ENCODE measurements around the gene CBARP. TPM values are rescaled to one million over a fixed set of nuclear protein-coding genes. Genes with fewer than 3 reads are reported as not detected.

Gene CBARP
- total RNA-seq, 1 donor from 2014 or later, result 74.7 TPM

GRCh38 chr19:1217366-1217765 is 20.4 kb downstream of the CBARP start:
- Mint-ChIP-seq H3K27ac (ENCODE audit: unreplicated experiment) (peak overlapping the region; percentile 93), H3K9me3 (ENCODE audit: unreplicated experiment) (peaks cover 9% of the 10 kb centered on the region), H3K4me3 (ENCODE audit: unreplicated experiment) (peak overlapping the region; percentile 61), H3K36me3 (ENCODE audit: unreplicated experiment) (no peaks in the 10 kb centered on the region), H3K4me1 (ENCODE audit: low read depth, unreplicated experiment) (peaks cover 26% of the 10 kb centered on the region), H3K27me3 (ENCODE audit: unreplicated experiment) (peaks cover 15% of the 10 kb centered on the region)
- peak; percentile 79 for DNase-seq
- TF ChIP-seq CTCF (IDR thresholded peaks at IDR 0.05; ENCODE audit: partially characterized antibody, unreplicated experiment), result no peak

DNA sequence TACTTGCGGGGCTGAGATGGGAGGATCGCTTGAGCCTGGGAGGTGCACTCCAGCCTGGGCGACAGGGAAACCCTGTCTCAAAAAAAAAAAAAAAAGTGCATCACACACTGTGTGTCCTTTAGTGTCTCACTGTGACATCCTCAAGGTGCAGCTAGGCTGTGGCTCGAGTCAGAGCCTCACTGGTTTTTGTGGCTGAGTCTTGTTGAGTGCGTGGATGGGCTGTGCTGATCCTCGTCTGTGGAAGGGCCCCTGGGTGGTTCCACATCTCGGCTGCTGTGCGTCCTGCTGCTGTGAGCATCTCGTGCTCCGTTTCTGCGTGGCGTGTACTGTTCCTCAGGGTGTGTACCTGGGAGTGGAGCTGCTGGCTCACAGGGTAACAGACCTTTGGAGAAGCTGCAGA is 21.0 kb downstream of the CBARP start:
- Mint-ChIP-seq H3K4me3 (ENCODE audit: unreplicated experiment) (peak overlapping the region; percentile 61), H3K4me1 (ENCODE audit: low read depth, unreplicated experiment) (peaks cover 27% of the 10 kb centered on the region), H3K27ac (ENCODE audit: unreplicated experiment) (peak overlapping the region; percentile 93), H3K27me3 (ENCODE audit: unreplicated experiment) (peaks cover 15% of the 10 kb centered on the region), H3K36me3 (ENCODE audit: unreplicated experiment) (no peaks in the 10 kb centered on the region), H3K9me3 (ENCODE audit: unreplicated experiment) (peaks cover 9% of the 10 kb centered on the region)
- TF ChIP-seq CTCF (IDR thresholded peaks at IDR 0.05; ENCODE audit: partially characterized antibody, unreplicated experiment), result no peak
- DNase-seq, result peak; percentile 19

- DNase-seq, result peak; percentile 74
- Mint-ChIP-seq H3K36me3 (ENCODE audit: unreplicated experiment) (no peaks in the 10 kb centered on the region), H3K9me3 (ENCODE audit: unreplicated experiment) (peaks cover 14% of the 10 kb centered on the region), H3K4me1 (ENCODE audit: low read depth, unreplicated experiment) (peaks cover 30% of the 10 kb centered on the region), H3K27ac (ENCODE audit: unreplicated experiment) (peak overlapping the region; percentile 95), H3K27me3 (ENCODE audit: unreplicated experiment) (peaks cover 15% of the 10 kb centered on the region), H3K4me3 (ENCODE audit: unreplicated experiment) (peak overlapping the region; percentile 77)
- TF ChIP-seq CTCF (IDR thresholded peaks at IDR 0.05; ENCODE audit: partially characterized antibody, unreplicated experiment), result no peak
Measured at GRCh38 chr19:1214862-1215731, 22.7 kb downstream of the CBARP start.

DNA sequence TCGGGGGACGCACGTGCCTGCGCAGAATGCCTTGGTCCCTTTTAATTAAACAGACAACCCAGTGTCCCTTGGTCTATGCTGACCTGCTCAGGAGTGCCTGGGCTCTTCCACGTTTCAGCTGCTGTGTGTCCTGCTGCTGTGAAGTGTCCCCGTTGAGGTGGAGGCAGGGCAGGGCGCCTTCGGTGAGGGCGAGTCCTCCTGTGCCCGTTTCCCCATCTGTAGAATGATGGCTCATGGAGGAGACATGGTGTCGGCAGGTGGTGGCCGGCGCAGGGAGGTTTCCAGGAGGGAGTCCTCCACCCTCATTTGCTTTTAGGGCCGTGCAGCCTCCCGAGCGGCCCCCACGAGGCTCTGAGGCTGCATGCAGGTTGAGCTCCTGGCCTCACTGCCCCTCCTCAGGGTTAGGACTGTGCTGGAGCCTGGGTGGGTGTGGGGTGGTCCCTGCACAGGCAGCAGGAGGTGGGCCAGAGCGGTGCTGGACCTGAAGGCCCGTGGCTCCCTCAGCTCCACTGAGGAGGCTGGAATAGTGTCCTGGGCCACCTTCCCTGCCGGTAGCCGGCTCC is 23.4 kb downstream of the CBARP start:
- Mint-ChIP-seq H3K9me3 (ENCODE audit: unreplicated experiment) (peaks cover 16% of the 10 kb centered on the region), H3K36me3 (ENCODE audit: unreplicated experiment) (no peaks in the 10 kb centered on the region), H3K4me1 (ENCODE audit: low read depth, unreplicated experiment) (peaks cover 32% of the 10 kb centered on the region), H3K27me3 (ENCODE audit: unreplicated experiment) (peaks cover 17% of the 10 kb centered on the region), H3K27ac (ENCODE audit: unreplicated experiment) (peak overlapping the region; percentile 95), H3K4me3 (ENCODE audit: unreplicated experiment) (peak overlapping the region; percentile 77)
- no peak for TF ChIP-seq CTCF (IDR thresholded peaks at IDR 0.05; ENCODE audit: partially characterized antibody, unreplicated experiment)
- peak; percentile 28 for DNase-seq

Measured in glutamatergic neuron (in vitro differentiated cells).